Liver (tissue), 9 donors: Measurements from ENCODE around the gene PCDHA3. TPM values are rescaled to one million over a fixed set of nuclear protein-coding genes. Genes with fewer than 3 reads are reported as not detected.
A peak's percentile ranks its signal among the peaks of the same experiment; 100 is the strongest.
"Not testable (repeated sequence)": the region's sequence is repeated elsewhere in the genome, so short reads cannot be mapped to it uniquely, and the experiment has no call there.

ENCODE experiments used
- DNase-seq: peaks from one replicate; pipeline ENCODE4 v3.0.0-alpha.2; 2017; ENCODE audit warnings: low spot score
- H3K27ac ChIP-seq, 2 donors: one replicate each; pipeline ENCODE4 v1.7.0; 2013; ENCODE audit warnings: inconsistent platforms in 2 of 2, low read length in 2 of 2, control low read depth in 1 of 2, low read depth in 1 of 2, mild to moderate bottlenecking in 1 of 2
- H3K27me3 ChIP-seq, 4 donors: one replicate each; pipeline versions ENCODE4 v1.6.1 to v1.7.0; 2013; ENCODE audit warnings: low read length in 3 of 4, inconsistent platforms in 1 of 4, mild to moderate bottlenecking in 1 of 4, moderate library complexity in 1 of 4; ENCODE audit not compliant: control insufficient read depth in 4 of 4, insufficient read depth in 4 of 4
- H3K36me3 ChIP-seq, 4 donors: one replicate each; pipeline versions ENCODE4 v1.6.1 to v1.7.0; 2013; ENCODE audit warnings: low read length in 3 of 4, mild to moderate bottlenecking in 3 of 4, low read depth in 1 of 4, moderate library complexity in 1 of 4; ENCODE audit not compliant: control insufficient read depth in 4 of 4, insufficient read depth in 3 of 4
- H3K4me1 ChIP-seq, 4 donors: one replicate each; pipeline versions ENCODE4 v1.6.1 to v1.7.0; 2013; ENCODE audit warnings: low read length in 3 of 4, mild to moderate bottlenecking in 3 of 4, moderate library complexity in 1 of 4; ENCODE audit not compliant: control insufficient read depth in 4 of 4, insufficient read depth in 4 of 4
- H3K4me3 ChIP-seq, 3 donors: one replicate each; pipeline versions ENCODE4 v1.6.1 to v1.7.0; 2013; ENCODE audit warnings: low read length in 3 of 3, control low read depth in 1 of 3, low read depth in 1 of 3, mild to moderate bottlenecking in 1 of 3
- H3K9ac ChIP-seq, 2 donors: one replicate each; pipeline ENCODE4 v1.7.0; 2013; ENCODE audit warnings: low read length in 2 of 2, mild to moderate bottlenecking in 2 of 2, moderate library complexity in 2 of 2, control low read depth in 1 of 2, low read depth in 1 of 2
- H3K9me3 ChIP-seq, 4 donors: one replicate each; pipeline versions ENCODE4 v1.6.1 to v1.7.0; 2013; ENCODE audit warnings: low read length in 3 of 4; ENCODE audit not compliant: control insufficient read depth in 4 of 4
- EGR1 ChIP-seq, 2 donors: IDR thresholded peaks; 2 replicates each; pipeline ENCODE4 v1.6.1; 2016 to 2018; ENCODE audit warnings: antibody characterized with exemption in 2 of 2, low read depth in 2 of 2
- FOXA2 ChIP-seq: IDR thresholded peaks from 2 replicates; pipeline ENCODE4 v1.6.1; 2016; ENCODE audit warnings: antibody characterized with exemption
- HNF4A ChIP-seq, 2 donors: conservative IDR thresholded peaks; 2 replicates each; pipeline ENCODE4 v1.6.1; 2016; ENCODE audit warnings: antibody characterized with exemption in 2 of 2, mild to moderate bottlenecking in 2 of 2
- JUND ChIP-seq, 2 donors: IDR thresholded peaks; 2 replicates each; pipeline ENCODE4 v1.6.1; 2016; ENCODE audit warnings: antibody characterized with exemption in 2 of 2
- NR2F2 ChIP-seq: IDR thresholded peaks from 2 replicates; pipeline ENCODE4 v1.6.1; 2016; ENCODE audit warnings: antibody characterized with exemption
- RAD21 ChIP-seq, 2 donors: IDR thresholded peaks; 2 replicates each; pipeline ENCODE4 v1.6.1; 2016; ENCODE audit warnings: antibody characterized with exemption in 2 of 2, mild to moderate bottlenecking in 2 of 2
- YY1 ChIP-seq: IDR thresholded peaks from 2 replicates; pipeline ENCODE4 v1.6.1; 2016; ENCODE audit warnings: antibody characterized with exemption, mild to moderate bottlenecking
- WGBS: extraction: QIAGEN DNeasy Blood & Tissue Kit; methylation state at CpG from one replicate; pipeline ENCODE4 v1.1.7; 2013; 5-methylcytosine and 5-hydroxymethylcytosine counted together
- polyA plus RNA-seq, 2 donors: library from polyadenylated mRNA; stranded (reverse) in 1 of 2; unstranded in 1 of 2; fragments of 200-250 nt in 1 of 2; fragments of >200 nt in 1 of 2; fragmentation: Nextera tagmentation in 1 of 2; extraction: Ambion mirVana in 1 of 2; gene quantifications; one replicate each; pipeline versions ENCODE4 v1.2.1 to v1.2.3, GENCODE V29; 2013 to 2015
- total RNA-seq, 2 donors: library from RNA; depleted of rRNA; stranded (reverse); fragments of >200 nt; gene quantifications; one replicate each; pipeline ENCODE4 v1.2.3, GENCODE V29; 2014
- TF ChIP-seq, protein P1 (sequence below): IDR thresholded peaks from 2 replicates; pipeline ENCODE4 v1.6.1; 2016; ENCODE audit warnings: antibody characterized with exemption, mild to moderate bottlenecking
- donor health status: healthy.
- donor health status: healthy.
- donor health status: healthy.
- donor health status: healthy.
- donor health status: healthy.

The PCDHA3 gene
- total and polyA plus RNA-seq, 4 donors, result 0.05 TPM; not detected in 3

DNA sequence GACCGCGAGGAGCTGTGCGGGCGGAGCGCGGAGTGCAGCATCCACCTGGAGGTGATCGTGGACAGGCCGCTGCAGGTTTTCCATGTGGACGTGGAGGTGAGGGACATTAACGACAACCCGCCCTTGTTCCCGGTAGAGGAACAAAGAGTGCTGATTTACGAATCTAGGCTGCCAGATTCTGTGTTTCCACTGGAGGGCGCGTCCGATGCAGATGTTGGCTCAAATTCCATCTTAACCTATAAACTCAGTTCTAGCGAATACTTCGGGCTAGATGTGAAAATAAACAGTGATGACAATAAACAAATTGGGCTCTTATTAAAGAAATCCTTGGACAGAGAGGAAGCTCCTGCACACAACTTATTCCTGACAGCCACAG, 27.5 kb downstream of the PCDHA3 start (continued):
- TF ChIP-seq, protein P1, sequence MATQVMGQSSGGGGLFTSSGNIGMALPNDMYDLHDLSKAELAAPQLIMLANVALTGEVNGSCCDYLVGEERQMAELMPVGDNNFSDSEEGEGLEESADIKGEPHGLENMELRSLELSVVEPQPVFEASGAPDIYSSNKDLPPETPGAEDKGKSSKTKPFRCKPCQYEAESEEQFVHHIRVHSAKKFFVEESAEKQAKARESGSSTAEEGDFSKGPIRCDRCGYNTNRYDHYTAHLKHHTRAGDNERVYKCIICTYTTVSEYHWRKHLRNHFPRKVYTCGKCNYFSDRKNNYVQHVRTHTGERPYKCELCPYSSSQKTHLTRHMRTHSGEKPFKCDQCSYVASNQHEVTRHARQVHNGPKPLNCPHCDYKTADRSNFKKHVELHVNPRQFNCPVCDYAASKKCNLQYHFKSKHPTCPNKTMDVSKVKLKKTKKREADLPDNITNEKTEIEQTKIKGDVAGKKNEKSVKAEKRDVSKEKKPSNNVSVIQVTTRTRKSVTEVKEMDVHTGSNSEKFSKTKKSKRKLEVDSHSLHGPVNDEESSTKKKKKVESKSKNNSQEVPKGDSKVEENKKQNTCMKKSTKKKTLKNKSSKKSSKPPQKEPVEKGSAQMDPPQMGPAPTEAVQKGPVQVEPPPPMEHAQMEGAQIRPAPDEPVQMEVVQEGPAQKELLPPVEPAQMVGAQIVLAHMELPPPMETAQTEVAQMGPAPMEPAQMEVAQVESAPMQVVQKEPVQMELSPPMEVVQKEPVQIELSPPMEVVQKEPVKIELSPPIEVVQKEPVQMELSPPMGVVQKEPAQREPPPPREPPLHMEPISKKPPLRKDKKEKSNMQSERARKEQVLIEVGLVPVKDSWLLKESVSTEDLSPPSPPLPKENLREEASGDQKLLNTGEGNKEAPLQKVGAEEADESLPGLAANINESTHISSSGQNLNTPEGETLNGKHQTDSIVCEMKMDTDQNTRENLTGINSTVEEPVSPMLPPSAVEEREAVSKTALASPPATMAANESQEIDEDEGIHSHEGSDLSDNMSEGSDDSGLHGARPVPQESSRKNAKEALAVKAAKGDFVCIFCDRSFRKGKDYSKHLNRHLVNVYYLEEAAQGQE, result no peak
- TF ChIP-seq JUND (IDR thresholded peaks at IDR 0.05) (no peak), HNF4A (conservative IDR thresholded peaks at IDR 0.05) (no peak), EGR1 (IDR thresholded peaks at IDR 0.05; ENCODE audit: low read depth in 2 of 2) (no peak), FOXA2 (no peak)

DNA sequence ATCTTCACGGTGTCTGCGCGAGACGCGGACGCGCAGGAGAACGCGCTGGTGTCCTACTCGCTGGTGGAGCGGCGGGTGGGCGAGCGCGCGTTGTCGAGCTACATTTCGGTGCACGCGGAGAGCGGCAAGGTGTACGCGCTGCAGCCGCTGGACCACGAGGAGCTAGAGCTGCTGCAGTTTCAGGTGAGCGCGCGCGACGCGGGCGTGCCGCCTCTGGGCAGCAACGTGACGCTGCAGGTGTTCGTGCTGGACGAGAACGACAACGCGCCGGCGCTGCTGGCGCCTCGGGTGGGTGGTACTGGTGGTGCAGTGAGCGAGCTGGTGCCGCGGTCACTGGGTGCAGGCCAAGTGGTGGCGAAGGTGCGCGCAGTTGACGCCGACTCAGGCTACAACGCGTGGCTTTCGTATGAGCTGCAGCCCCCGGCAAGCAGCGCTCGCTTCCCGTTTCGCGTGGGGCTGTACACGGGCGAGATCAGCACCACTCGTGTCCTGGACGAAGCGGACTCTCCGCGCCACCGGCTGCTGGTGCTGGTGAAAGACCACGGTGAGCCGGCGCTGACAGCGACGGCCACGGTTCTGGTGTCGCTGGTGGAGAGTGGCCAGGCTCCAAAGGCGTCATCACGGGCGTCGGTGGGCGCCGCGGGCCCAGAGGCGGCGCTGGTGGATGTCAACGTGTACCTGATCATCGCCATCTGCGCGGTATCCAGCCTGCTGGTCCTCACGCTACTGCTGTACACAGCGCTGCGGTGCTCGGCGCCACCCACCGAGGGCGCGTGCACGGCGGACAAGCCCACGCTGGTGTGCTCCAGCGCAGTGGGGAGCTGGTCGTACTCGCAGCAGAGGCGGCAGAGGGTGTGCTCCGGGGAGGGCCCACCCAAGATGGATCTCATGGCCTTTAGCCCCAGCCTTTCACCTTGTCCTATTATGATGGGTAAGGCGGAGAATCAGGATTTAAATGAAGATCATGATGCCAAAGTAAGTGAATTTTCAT, 28.9 kb downstream of the PCDHA3 start:
- H3K27ac ChIP-seq, H3K4me1 ChIP-seq, H3K9ac ChIP-seq, H3K27me3 ChIP-seq, H3K36me3 ChIP-seq, DNase-seq: not testable (repeated sequence)
- 37% methylated on average over 106 of the region's 106 CpGs for WGBS
- Histone ChIP-seq H3K9me3 (peaks cover 12 to 32% (median 21%) of the 10 kb centered on the region in 4 donors), H3K4me3 (peak overlapping the region in 1 of 3 donors; percentile 20)

DNA sequence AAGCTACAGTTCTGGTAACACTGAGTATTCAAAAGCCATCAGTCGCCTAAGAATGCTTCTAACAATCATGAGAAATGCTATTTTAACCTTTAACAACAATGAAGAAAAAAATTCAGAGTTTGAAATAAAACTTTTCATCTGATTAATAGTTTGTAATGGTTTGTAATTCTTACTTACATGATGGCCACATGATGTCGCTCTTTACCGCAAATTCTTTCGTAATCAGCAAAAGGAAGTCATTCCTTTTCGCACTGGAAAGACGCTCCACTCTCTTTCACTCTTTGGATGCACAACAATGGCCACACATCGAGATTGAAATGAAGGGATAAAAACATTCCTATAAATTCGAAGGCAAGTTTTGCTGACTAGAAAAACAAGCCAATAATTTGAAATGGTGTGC, 33.1 kb downstream of the PCDHA3 start, which contains the start of gene PCDHA7:
Gene PCDHA7, plus strand, starts transcription at position 277 of the 400 bp plus-strand sequence. Its CDS starts 115 bp downstream, at position 392.
- DNase-seq, result no peak

DNA sequence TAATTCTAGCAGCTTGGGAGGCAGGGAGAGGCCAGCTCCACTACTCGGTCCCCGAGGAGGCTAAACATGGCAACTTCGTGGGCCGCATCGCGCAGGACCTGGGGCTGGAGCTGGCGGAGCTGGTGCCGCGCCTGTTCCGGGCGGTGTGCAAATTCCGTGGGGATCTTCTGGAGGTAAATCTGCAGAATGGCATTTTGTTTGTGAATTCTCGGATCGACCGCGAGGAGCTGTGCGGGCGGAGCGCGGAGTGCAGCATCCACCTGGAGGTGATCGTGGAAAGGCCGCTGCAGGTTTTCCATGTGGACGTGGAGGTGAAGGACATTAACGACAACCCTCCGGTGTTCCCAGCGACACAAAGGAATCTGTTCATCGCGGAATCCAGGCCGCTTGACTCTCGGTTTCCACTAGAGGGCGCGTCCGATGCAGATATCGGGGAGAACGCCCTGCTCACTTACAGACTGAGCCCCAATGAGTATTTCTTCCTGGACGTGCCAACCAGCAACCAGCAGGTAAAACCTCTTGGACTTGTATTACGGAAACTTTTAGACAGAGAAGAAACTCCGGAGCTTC, 33.7 kb downstream of the PCDHA3 start:
- not testable (repeated sequence) for H3K36me3 ChIP-seq, DNase-seq, H3K9ac ChIP-seq, H3K4me1 ChIP-seq, H3K27ac ChIP-seq, H3K27me3 ChIP-seq
- Histone ChIP-seq H3K4me3 (peak overlapping the region in 1 of 3 donors; percentile 8), H3K9me3 (peaks cover 11 to 25% (median 18%) of the 10 kb centered on the region in 4 donors)
- 20% methylated on average over 35 of the region's 38 CpGs for WGBS

More for the DNA sequence above, 33.1 kb downstream of the PCDHA3 start, which contains the start of gene PCDHA7:
- no peaks in the 10 kb centered on the region for H3K4me1 ChIP-seq
- H3K27me3 ChIP-seq, result peaks cover 0 to 9% (median 3%) of the 10 kb centered on the region in 4 donors
- WGBS, result 10% methylated on average over 8 of the region's 8 CpGs
- peak within 1 kb of the TSS in 1 of 3 donors; percentile 8 for H3K4me3 ChIP-seq
- H3K36me3 ChIP-seq, result no peaks in the 10 kb centered on the region
- peaks cover 13 to 27% (median 20%) of the 10 kb centered on the region in 4 donors for H3K9me3 ChIP-seq
- TF ChIP-seq NR2F2 (no peak), RAD21 (IDR thresholded peaks at IDR 0.05) (peak in 1 of 2 donors; percentile 14), YY1 (no peak)
- H3K9ac ChIP-seq, result no peak within 1 kb of the TSS
- H3K27ac ChIP-seq, result no peak within 1 kb of the TSS
